SK-N-SH (cell line): ENCODE measurements around the gene TMPRSS13.

Experiments
- EP300 ChIP-seq, 2 experiments: IDR thresholded peaks; 2 replicates each; pipeline versions ENCODE4 v1.4.0 to v1.6.1; 2012; ENCODE audit warnings: borderline replicate concordance in 1 of 2, low read depth in 1 of 2, low read length in 1 of 2
- EZH2phosphoT487 ChIP-seq: fragments of 200-600 bp; sonication (generic); IDR thresholded peaks from 2 replicates; pipeline ENCODE4 v1.6.1; 2017; ENCODE audit warnings: low read depth, mixed run types, mild to moderate bottlenecking, antibody characterized with exemption, moderate library complexity, borderline replicate concordance
- FOXM1 ChIP-seq: IDR thresholded peaks from 2 replicates; pipeline ENCODE4 v1.4.0; 2012; ENCODE audit warnings: low read depth, mild to moderate bottlenecking
- MAX ChIP-seq: IDR thresholded peaks from 2 replicates; pipeline ENCODE4 v1.4.0; 2012; ENCODE audit warnings: low read depth
- NFIC ChIP-seq: IDR thresholded peaks from 2 replicates; pipeline ENCODE4 v1.4.0; 2012; ENCODE audit warnings: borderline replicate concordance
- POLR2AphosphoS5 ChIP-seq: IDR thresholded peaks from 2 replicates; pipeline ENCODE4 v1.6.1; 2012; ENCODE audit warnings: low read depth, low read length
- SIN3A ChIP-seq: IDR thresholded peaks from 2 replicates; pipeline ENCODE4 v1.6.1; 2012; ENCODE audit warnings: low read depth, mild to moderate bottlenecking, low read length, moderate library complexity, borderline replicate concordance
- SMC3 ChIP-seq: IDR thresholded peaks from 2 replicates; pipeline ENCODE4 v1.6.1; 2012; ENCODE audit warnings: low read depth, low read length, improper control_type of control experiment
- TAF1 ChIP-seq: IDR thresholded peaks from 2 replicates; pipeline ENCODE4 v1.6.1; 2012; ENCODE audit warnings: low read depth, mild to moderate bottlenecking, low read length, moderate library complexity, borderline replicate concordance
- TF ChIP-seq, protein P1 (sequence below): fragments of 200-600 bp; sonication (generic); IDR thresholded peaks from 2 replicates; pipeline ENCODE4 v1.6.1; 2017; ENCODE audit warnings: antibody characterized with exemption, mild to moderate bottlenecking, moderate library complexity

GRCh38 chr11:117879516-117880480 lies 49.4 kb downstream of the TMPRSS13 start:
- TF ChIP-seq NFIC, result no peak
- no peak for TF ChIP-seq MAX
- no peak for TF ChIP-seq POLR2AphosphoS5
- TF ChIP-seq, protein P1, sequence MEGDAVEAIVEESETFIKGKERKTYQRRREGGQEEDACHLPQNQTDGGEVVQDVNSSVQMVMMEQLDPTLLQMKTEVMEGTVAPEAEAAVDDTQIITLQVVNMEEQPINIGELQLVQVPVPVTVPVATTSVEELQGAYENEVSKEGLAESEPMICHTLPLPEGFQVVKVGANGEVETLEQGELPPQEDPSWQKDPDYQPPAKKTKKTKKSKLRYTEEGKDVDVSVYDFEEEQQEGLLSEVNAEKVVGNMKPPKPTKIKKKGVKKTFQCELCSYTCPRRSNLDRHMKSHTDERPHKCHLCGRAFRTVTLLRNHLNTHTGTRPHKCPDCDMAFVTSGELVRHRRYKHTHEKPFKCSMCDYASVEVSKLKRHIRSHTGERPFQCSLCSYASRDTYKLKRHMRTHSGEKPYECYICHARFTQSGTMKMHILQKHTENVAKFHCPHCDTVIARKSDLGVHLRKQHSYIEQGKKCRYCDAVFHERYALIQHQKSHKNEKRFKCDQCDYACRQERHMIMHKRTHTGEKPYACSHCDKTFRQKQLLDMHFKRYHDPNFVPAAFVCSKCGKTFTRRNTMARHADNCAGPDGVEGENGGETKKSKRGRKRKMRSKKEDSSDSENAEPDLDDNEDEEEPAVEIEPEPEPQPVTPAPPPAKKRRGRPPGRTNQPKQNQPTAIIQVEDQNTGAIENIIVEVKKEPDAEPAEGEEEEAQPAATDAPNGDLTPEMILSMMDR, result no peak
- no peak for TF ChIP-seq EP300 (IDR thresholded peaks at IDR 0.05; ENCODE audit: borderline replicate concordance in 1 of 2, low read depth in 1 of 2, low read length in 1 of 2)
- no peak for TF ChIP-seq FOXM1
- no peak for TF ChIP-seq EZH2phosphoT487
- TF ChIP-seq TAF1, result no peak
- no peak for TF ChIP-seq SMC3
- TF ChIP-seq SIN3A, result no peak
